HPDE6-E6E7 (cell line): ENCODE results near the gene SGTA.

Source experiments
- DNase-seq: peaks from one replicate; pipeline ENCODE4 v3.0.0; 2011; ENCODE audit warnings: missing footprints; ENCODE audit errors: extremely low spot score

SGTA gene

GRCh38 chr19:2754659-2755447, 28.2 kb downstream of the SGTA start:
- DNase-seq, result no peak

- DNase-seq, result no peak
Measured at GRCh38 chr19:2751438-2751830, 31.6 kb downstream of the SGTA start.

- DNase-seq, result no peak
Measured at GRCh38 chr19:2750808-2751437, 32.1 kb downstream of the SGTA start.

- DNase-seq, result no peak
Measured at GRCh38 chr19:2747349-2747748, 35.7 kb downstream of the SGTA start.

- DNase-seq, result no peak
Measured at GRCh38 chr19:2744113-2744512, 39.0 kb downstream of the SGTA start.

- DNase-seq, result no peak
Measured at GRCh38 chr19:2743099-2743498, 40.0 kb downstream of the SGTA start.

GRCh38 chr19:2740314-2740656, 42.8 kb downstream of the SGTA start:
- no peak for DNase-seq

- DNase-seq, result peak; percentile 100
Measured at GRCh38 chr19:2739602-2740313, 43.3 kb downstream of the SGTA start, which contains the start of gene SLC39A3. Gene SLC39A3, minus strand, starts transcription at chr19:2740017. Its CDS starts 2,760 bp downstream, at chr19:2737257.

- DNase-seq, result no peak
Measured at GRCh38 chr19:2736550-2737190, 46.4 kb downstream of the SGTA start.

GRCh38 chr19:2735374-2735773, 47.7 kb downstream of the SGTA start:
- DNase-seq, result no peak

- DNase-seq, result no peak
Measured at GRCh38 chr19:2734589-2735288, 48.3 kb downstream of the SGTA start.

GRCh38 chr19:2733930-2734588, 49.0 kb downstream of the SGTA start:
- DNase-seq, result no peak

GRCh38 chr19:2732883-2733282, 50.2 kb downstream of the SGTA start:
- DNase-seq, result no peak

- DNase-seq, result no peak
Measured at GRCh38 chr19:2732157-2732725, 50.8 kb downstream of the SGTA start.

- no peak for DNase-seq
Measured at GRCh38 chr19:2731181-2731995, 51.7 kb downstream of the SGTA start.

- DNase-seq, result no peak
Measured at GRCh38 chr19:2729943-2730818, 52.9 kb downstream of the SGTA start.

- DNase-seq, result no peak
Measured at GRCh38 chr19:2728783-2729387, 54.2 kb downstream of the SGTA start.

- DNase-seq, result peak; percentile 77
Measured at GRCh38 chr19:2727640-2727944, 55.5 kb downstream of the SGTA start.
